H1 (cell line): ENCODE data around the gene USH1C. TPM values are rescaled to one million over a fixed set of nuclear protein-coding genes. Genes with fewer than 3 reads are reported as not detected.

ENCODE experiments used
- CBX8 ChIP-seq: fragments of 300-800, 300-1000 bp; sonication (generic); IDR thresholded peaks from 2 replicates; pipeline ENCODE4 v1.7.1; 2016; ENCODE audit warnings: low read depth, low read length, borderline replicate concordance
- EP300 ChIP-seq, 2 experiments: IDR thresholded peaks; 1 replicate in 1 of 2; 2 replicates in 1 of 2; pipeline ENCODE4 v1.6.1; 2011 to 2012; ENCODE audit warnings: low read depth in 2 of 2, low read length in 2 of 2, mild to moderate bottlenecking in 2 of 2, borderline replicate concordance in 1 of 2, inconsistent platforms in 1 of 2, moderate library complexity in 1 of 2
- HDAC2 ChIP-seq, 2 experiments: fragments of 300-600 bp in 1 of 2; sonication (generic) in 1 of 2; IDR thresholded peaks; 2 replicates each; pipeline ENCODE4 v1.6.1; 2011 to 2012; ENCODE audit warnings: low read depth in 2 of 2, low read length in 2 of 2, mild to moderate bottlenecking in 2 of 2, moderate library complexity in 2 of 2, borderline replicate concordance in 1 of 2, inconsistent platforms in 1 of 2
- POLR2AphosphoS5 ChIP-seq: IDR thresholded peaks from 2 replicates; pipeline ENCODE4 v1.6.1; 2011; ENCODE audit warnings: low read depth, low read length
- SIRT6 ChIP-seq: IDR thresholded peaks from one replicate; pipeline ENCODE4 v1.7.1; 2012; ENCODE audit warnings: low read length, inconsistent platforms
- polyA plus RNA-seq, 7 experiments: library from polyadenylated mRNA; depleted of rRNA in 3 of 7; stranded (reverse) in 5 of 7; unstranded in 2 of 7; fragments of >200 nt in 5 of 7; fragments of 200-250 nt in 2 of 7; gene quantifications; 1 replicate in 5 of 7; 2 replicates in 1 of 7; 4 replicates in 1 of 7; pipeline versions ENCODE4 v1.2.1 to v1.2.3, GENCODE V29; 2011 to 2013; ENCODE audit warnings: missing spikeins in 2 of 7, mixed read lengths in 2 of 7
- total RNA-seq: library from RNA; stranded (reverse); fragmentation: NEBNext Ultra II Directional; extraction: Animal tissue kit (Norgen Biotek cat#: 25700); gene quantifications from 2 replicates; pipeline ENCODE4 v1.2.1, GENCODE V29; 2021

The USH1C gene
- total and polyA plus RNA-seq, 2 of the 8 experiments (the other 6 are each of a cell fraction or from before 2014, with no cell fraction given), result 1.3 to 1.6 TPM

- TF ChIP-seq SIRT6, result no peak
- no peak for TF ChIP-seq CBX8
- TF ChIP-seq POLR2AphosphoS5, result no peak
- no peak for TF ChIP-seq EP300 (IDR thresholded peaks at IDR 0.05; ENCODE audit: borderline replicate concordance in 1 of 2, low read depth in 2 of 2, low read length in 2 of 2)
- TF ChIP-seq HDAC2 (IDR thresholded peaks at IDR 0.05; ENCODE audit: borderline replicate concordance in 1 of 2, low read depth in 2 of 2, low read length in 2 of 2), result no peak
Observed at GRCh38 chr11:17542249-17542648, 2.0 kb downstream of the USH1C start (continued).
